ENCODE results near the gene CNTN4.

The CNTN4 gene

GRCh38 chr3:2888592-2888991 lies 789.9 kb downstream of the CNTN4 start:
- ChIA-PET CTCF (no interaction called here), POLR2A (no interaction called here)
- DNase-seq (ENCODE audit: extremely low spot score), result no peak
- no peak for TF ChIP-seq LEF1 (IDR thresholded peaks at IDR 0.05; ENCODE audit: borderline replicate concordance)
- TF ChIP-seq HDGF (IDR thresholded peaks at IDR 0.05; ENCODE audit: borderline replicate concordance), result no peak
- TF ChIP-seq BHLHE40 (IDR thresholded peaks at IDR 0.05; ENCODE audit: borderline replicate concordance), result no peak
- no peak for TF ChIP-seq PKNOX1 (IDR thresholded peaks at IDR 0.05)
- no peak for TF ChIP-seq TARDBP (IDR thresholded peaks at IDR 0.05)
- no peak for TF ChIP-seq SUZ12 (IDR thresholded peaks at IDR 0.05)
- TF ChIP-seq FOXM1 (IDR thresholded peaks at IDR 0.05; ENCODE audit: borderline replicate concordance), result no peak
- no peak for TF ChIP-seq L3MBTL2 (conservative IDR thresholded peaks at IDR 0.05)
- no peak for TF ChIP-seq SP1 (IDR thresholded peaks at IDR 0.05)
- no peak for TF ChIP-seq NFRKB (IDR thresholded peaks at IDR 0.05)
- no peak for TF ChIP-seq FOXA1 (IDR thresholded peaks at IDR 0.05)
- TF ChIP-seq FOXK2 (IDR thresholded peaks at IDR 0.05), result no peak
- TF ChIP-seq ZNF384 (IDR thresholded peaks at IDR 0.05), result no peak
- TF ChIP-seq ARNT (IDR thresholded peaks at IDR 0.05), result no peak
- TF ChIP-seq CTBP1 (IDR thresholded peaks at IDR 0.05; ENCODE audit: borderline replicate concordance), result no peak
- no peak for TF ChIP-seq ELF4 (IDR thresholded peaks at IDR 0.05)

GRCh38 chr3:2889736-2890135 lies 791.1 kb downstream of the CNTN4 start:
- DNase-seq (ENCODE audit: extremely low spot score), result no peak
- TF ChIP-seq FOXA1 (IDR thresholded peaks at IDR 0.05), result no peak
- no peak for TF ChIP-seq FOXM1 (IDR thresholded peaks at IDR 0.05; ENCODE audit: borderline replicate concordance)
- TF ChIP-seq PKNOX1 (IDR thresholded peaks at IDR 0.05), result no peak
- TF ChIP-seq SUZ12 (IDR thresholded peaks at IDR 0.05), result no peak
- no peak for TF ChIP-seq SP1 (IDR thresholded peaks at IDR 0.05)
- TF ChIP-seq FOXK2 (IDR thresholded peaks at IDR 0.05), result no peak
- TF ChIP-seq L3MBTL2 (conservative IDR thresholded peaks at IDR 0.05), result no peak
- TF ChIP-seq ARNT (IDR thresholded peaks at IDR 0.05), result no peak
- POLR2A ChIA-PET, result no interaction called here
- CTCF ChIA-PET, result no interaction called here

GRCh38 chr3:2896308-2896939 lies 797.8 kb downstream of the CNTN4 start:
- no peak for TF ChIP-seq LEF1 (IDR thresholded peaks at IDR 0.05; ENCODE audit: borderline replicate concordance)
- no peak for TF ChIP-seq FOXK2 (IDR thresholded peaks at IDR 0.05)
- no peak for TF ChIP-seq BHLHE40 (IDR thresholded peaks at IDR 0.05; ENCODE audit: borderline replicate concordance)
- TF ChIP-seq FOXM1 (IDR thresholded peaks at IDR 0.05; ENCODE audit: borderline replicate concordance), result no peak
- no peak for TF ChIP-seq CTBP1 (IDR thresholded peaks at IDR 0.05; ENCODE audit: borderline replicate concordance)
- no peak for TF ChIP-seq TARDBP (IDR thresholded peaks at IDR 0.05)
- no peak for TF ChIP-seq ARNT (IDR thresholded peaks at IDR 0.05)
- no peak for DNase-seq (ENCODE audit: extremely low spot score)
- CTCF ChIA-PET, result no interaction called here
- POLR2A ChIA-PET, result no interaction called here

- ChIA-PET CTCF (no interaction called here), POLR2A (no interaction called here)
- no peak for DNase-seq (ENCODE audit: extremely low spot score)
- TF ChIP-seq FOXK2 (IDR thresholded peaks at IDR 0.05) (no peak), HDGF (IDR thresholded peaks at IDR 0.05; ENCODE audit: borderline replicate concordance) (no peak), NFRKB (IDR thresholded peaks at IDR 0.05) (no peak), LEF1 (IDR thresholded peaks at IDR 0.05; ENCODE audit: borderline replicate concordance) (no peak), CTBP1 (IDR thresholded peaks at IDR 0.05; ENCODE audit: borderline replicate concordance) (no peak), L3MBTL2 (conservative IDR thresholded peaks at IDR 0.05) (no peak), ZNF384 (IDR thresholded peaks at IDR 0.05) (no peak), SP1 (IDR thresholded peaks at IDR 0.05) (no peak), FOXM1 (IDR thresholded peaks at IDR 0.05; ENCODE audit: borderline replicate concordance) (no peak), ARNT (IDR thresholded peaks at IDR 0.05) (no peak), BHLHE40 (IDR thresholded peaks at IDR 0.05; ENCODE audit: borderline replicate concordance) (no peak), PKNOX1 (IDR thresholded peaks at IDR 0.05) (no peak), FOXA1 (IDR thresholded peaks at IDR 0.05) (no peak), TARDBP (IDR thresholded peaks at IDR 0.05) (no peak), SUZ12 (IDR thresholded peaks at IDR 0.05) (no peak), ELF4 (IDR thresholded peaks at IDR 0.05) (no peak)
Measured at GRCh38 chr3:2897821-2898220, 799.2 kb downstream of the CNTN4 start.

- POLR2A ChIA-PET, result no interaction called here
- TF ChIP-seq LEF1 (IDR thresholded peaks at IDR 0.05; ENCODE audit: borderline replicate concordance), result no peak
- TF ChIP-seq FOXM1 (IDR thresholded peaks at IDR 0.05; ENCODE audit: borderline replicate concordance), result no peak
- TF ChIP-seq CTBP1 (IDR thresholded peaks at IDR 0.05; ENCODE audit: borderline replicate concordance), result no peak
- TF ChIP-seq PKNOX1 (IDR thresholded peaks at IDR 0.05), result no peak
- no peak for TF ChIP-seq ELF4 (IDR thresholded peaks at IDR 0.05)
- no peak for TF ChIP-seq NFRKB (IDR thresholded peaks at IDR 0.05)
- no peak for TF ChIP-seq ARNT (IDR thresholded peaks at IDR 0.05)
- no peak for TF ChIP-seq BHLHE40 (IDR thresholded peaks at IDR 0.05; ENCODE audit: borderline replicate concordance)
- no peak for TF ChIP-seq TARDBP (IDR thresholded peaks at IDR 0.05)
- no peak for TF ChIP-seq SUZ12 (IDR thresholded peaks at IDR 0.05)
- no peak for TF ChIP-seq L3MBTL2 (conservative IDR thresholded peaks at IDR 0.05)
Measured at GRCh38 chr3:2898591-2899353, 800.1 kb downstream of the CNTN4 start.

More at GRCh38 chr3:2898591-2899353, 800.1 kb downstream of the CNTN4 start:
- no peak for DNase-seq (ENCODE audit: extremely low spot score)
- CTCF ChIA-PET, result no interaction called here

Measured in HEK293T (cell line).